PC-3 (cell line): ENCODE measurements around the gene CYP17A1.

Experiments used
- EZH2 ChIP-seq: fragments of 300-600 bp; sonication (generic); IDR thresholded peaks from one replicate; pipeline ENCODE4 v1.6.1; 2017; ENCODE audit warnings: antibody characterized with exemption, mild to moderate bottlenecking, low read length; ENCODE audit not compliant: unreplicated experiment
- EZH2phosphoT487 ChIP-seq: fragments of 300-600 bp; sonication (generic); IDR thresholded peaks from 2 replicates; pipeline ENCODE4 v1.6.1; 2018; ENCODE audit warnings: mild to moderate bottlenecking, antibody characterized with exemption, low read length, borderline replicate concordance
- TF ChIP-seq, protein P1 (sequence below): fragments of 300-600 bp; sonication (generic); conservative IDR thresholded peaks from 2 replicates; pipeline ENCODE4 v1.5.1; 2017; ENCODE audit warnings: antibody characterized with exemption, low read depth, mild to moderate bottlenecking, low read length

DNA sequence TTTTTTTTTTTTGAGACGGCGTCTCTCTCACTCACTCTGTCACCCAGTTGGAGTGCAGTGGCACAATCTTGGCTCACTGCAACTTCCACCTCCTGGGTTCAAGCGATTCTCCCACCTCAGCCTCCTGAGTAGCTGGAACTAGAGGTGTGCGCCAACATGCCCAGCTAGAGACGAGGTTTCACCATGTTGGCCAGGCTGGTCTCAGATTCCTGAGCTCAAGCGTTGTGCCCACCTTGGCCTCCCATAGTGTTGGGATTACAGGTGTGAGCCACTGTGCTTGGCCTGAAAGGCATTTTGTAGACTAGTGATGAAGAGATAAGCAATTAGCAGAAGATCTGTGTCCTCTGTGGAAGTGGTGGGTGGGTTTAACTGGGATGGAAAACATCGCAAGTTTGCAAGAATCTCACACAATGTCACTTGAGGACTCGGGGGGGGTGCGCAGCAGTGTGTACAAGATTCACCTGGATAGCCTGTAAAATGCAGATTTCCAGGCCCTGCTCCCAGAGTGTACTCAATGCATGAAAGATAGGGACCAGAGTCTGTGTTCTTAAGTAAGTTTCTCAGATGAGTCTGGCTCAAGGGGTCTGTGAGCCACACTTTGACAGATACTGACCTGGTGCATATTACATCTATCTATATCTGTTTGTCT is 10.9 kb downstream of the CYP17A1 start:
- TF ChIP-seq, protein P1, sequence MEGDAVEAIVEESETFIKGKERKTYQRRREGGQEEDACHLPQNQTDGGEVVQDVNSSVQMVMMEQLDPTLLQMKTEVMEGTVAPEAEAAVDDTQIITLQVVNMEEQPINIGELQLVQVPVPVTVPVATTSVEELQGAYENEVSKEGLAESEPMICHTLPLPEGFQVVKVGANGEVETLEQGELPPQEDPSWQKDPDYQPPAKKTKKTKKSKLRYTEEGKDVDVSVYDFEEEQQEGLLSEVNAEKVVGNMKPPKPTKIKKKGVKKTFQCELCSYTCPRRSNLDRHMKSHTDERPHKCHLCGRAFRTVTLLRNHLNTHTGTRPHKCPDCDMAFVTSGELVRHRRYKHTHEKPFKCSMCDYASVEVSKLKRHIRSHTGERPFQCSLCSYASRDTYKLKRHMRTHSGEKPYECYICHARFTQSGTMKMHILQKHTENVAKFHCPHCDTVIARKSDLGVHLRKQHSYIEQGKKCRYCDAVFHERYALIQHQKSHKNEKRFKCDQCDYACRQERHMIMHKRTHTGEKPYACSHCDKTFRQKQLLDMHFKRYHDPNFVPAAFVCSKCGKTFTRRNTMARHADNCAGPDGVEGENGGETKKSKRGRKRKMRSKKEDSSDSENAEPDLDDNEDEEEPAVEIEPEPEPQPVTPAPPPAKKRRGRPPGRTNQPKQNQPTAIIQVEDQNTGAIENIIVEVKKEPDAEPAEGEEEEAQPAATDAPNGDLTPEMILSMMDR: no peak
- no peak for TF ChIP-seq EZH2
- no peak for TF ChIP-seq EZH2phosphoT487
